PFSK-1 (cell line): ENCODE results near the gene SRRM5.

Experiments used
- FOXP2 ChIP-seq: optimal IDR thresholded peaks from 2 replicates; pipeline ENCODE3; 2011; ENCODE audit warnings: borderline replicate concordance, control low read depth, inconsistent platforms; ENCODE audit not compliant: insufficient read depth; ENCODE audit errors: extremely low read length, extremely low read depth
- POLR2AphosphoS5 ChIP-seq: IDR thresholded peaks from 2 replicates; pipeline ENCODE4 v1.6.1; 2012; ENCODE audit warnings: low read depth, mild to moderate bottlenecking, control low read depth, low read length, moderate library complexity
- REST ChIP-seq, 2 experiments: IDR thresholded peaks; 2 replicates each; pipeline versions ENCODE4 v1.6.1 to v1.8.0; 2011 to 2012; ENCODE audit warnings: low read depth in 2 of 2, low read length in 2 of 2, control low read depth in 1 of 2, inconsistent platforms in 1 of 2, mild to moderate bottlenecking in 1 of 2, moderate library complexity in 1 of 2; ENCODE audit not compliant: insufficient read depth in 1 of 2
- SIN3A ChIP-seq: IDR thresholded peaks from 2 replicates; pipeline ENCODE4 v1.6.1; 2012; ENCODE audit warnings: mild to moderate bottlenecking, low read length, moderate library complexity, borderline replicate concordance; ENCODE audit not compliant: insufficient read depth
- TAF1 ChIP-seq: IDR thresholded peaks from 2 replicates; pipeline ENCODE4 v1.6.1; 2012; ENCODE audit warnings: low read length, control low read depth, borderline replicate concordance; ENCODE audit not compliant: insufficient read depth

- TF ChIP-seq POLR2AphosphoS5: no peak
- no peak for TF ChIP-seq SIN3A
- TF ChIP-seq REST (IDR thresholded peaks at IDR 0.05; ENCODE audit: insufficient read depth in 1 of 2, low read depth in 2 of 2, low read length in 2 of 2): no peak
- no peak for TF ChIP-seq TAF1
- no peak for TF ChIP-seq FOXP2
Observed at GRCh38 chr19:43611788-43612187, at the start of gene SRRM5.
